Loucy (cell line): ENCODE results near the gene ALDH4A1.

ENCODE experiments used
- H2AFZ ChIP-seq: fragments of 200-600 bp; sonication (generic); 2 replicates; pipeline ENCODE4 v1.6.0; 2016; ENCODE audit warnings: antibody characterized with exemption, mild to moderate bottlenecking, low read length, moderate library complexity
- H3F3A ChIP-seq: fragments of 200-600 bp; 2 replicates; pipeline ENCODE4 v1.6.0; 2016; ENCODE audit warnings: antibody characterized with exemption, low read depth, mild to moderate bottlenecking
- H3K27me3 ChIP-seq: fragments of 200-600 bp; sonication (generic); 2 replicates; pipeline ENCODE4 v1.6.1; 2014; ENCODE audit warnings: low read length, mild to moderate bottlenecking; ENCODE audit not compliant: insufficient read depth, poor library complexity, severe bottlenecking
- H3K36me3 ChIP-seq: fragments of 200-600 bp; sonication (generic); 2 replicates; pipeline ENCODE4 v1.6.1; 2016; ENCODE audit warnings: low read length; ENCODE audit not compliant: insufficient read depth
- H3K4me1 ChIP-seq: fragments of 200-600 bp; sonication (generic); 2 replicates; pipeline ENCODE4 v1.5.1; 2014; ENCODE audit warnings: low read length, mild to moderate bottlenecking; ENCODE audit not compliant: insufficient read depth, poor library complexity, severe bottlenecking
- H3K4me2 ChIP-seq: fragments of 200-600 bp; sonication (generic); 2 replicates; pipeline ENCODE4 v1.6.0; 2014; ENCODE audit warnings: antibody characterized with exemption, low read length, low read depth, mild to moderate bottlenecking; ENCODE audit not compliant: poor library complexity, severe bottlenecking
- H3K4me3 ChIP-seq: fragments of 200-600 bp; sonication (generic); 2 replicates; pipeline ENCODE4 v1.5.1; 2014; ENCODE audit warnings: low read length, mild to moderate bottlenecking, mixed read lengths; ENCODE audit not compliant: poor library complexity, severe bottlenecking
- H3K79me2 ChIP-seq: fragments of 200-600 bp; sonication (generic); 2 replicates; pipeline ENCODE4 v1.6.1; 2014; ENCODE audit warnings: low read length; ENCODE audit not compliant: insufficient read depth
- H3K9ac ChIP-seq: fragments of 200-600 bp; sonication (generic); 2 replicates; pipeline ENCODE4 v1.6.0; 2014; ENCODE audit warnings: mild to moderate bottlenecking, low read depth, low read length, moderate library complexity; ENCODE audit not compliant: poor library complexity, severe bottlenecking
- H3K9me2 ChIP-seq: fragments of 200-600 bp; sonication (generic); replicated peaks from 2 replicates; pipeline ENCODE4 v1.6.1; 2016; ENCODE audit warnings: low read depth, low read length, mixed read lengths
- H3K9me3 ChIP-seq: fragments of 200-600 bp; sonication (generic); 2 replicates; pipeline ENCODE4 v1.6.1; 2014; ENCODE audit warnings: mild to moderate bottlenecking, antibody characterized with exemption, low read length, low read depth; ENCODE audit not compliant: insufficient read depth
- H4K20me1 ChIP-seq: fragments of 200-600 bp; sonication (generic); 2 replicates; pipeline ENCODE4 v1.6.0; 2014; ENCODE audit warnings: antibody characterized with exemption, low read length, mild to moderate bottlenecking; ENCODE audit not compliant: insufficient read depth, poor library complexity, severe bottlenecking
- CTCF ChIP-seq: fragments of 200-600 bp; sonication (generic); conservative IDR thresholded peaks from 2 replicates; pipeline ENCODE4 v1.5.1; 2014; ENCODE audit warnings: mild to moderate bottlenecking, antibody characterized with exemption, low read length
- EZH2phosphoT487 ChIP-seq: fragments of 200-600 bp; IDR thresholded peaks from 2 replicates; pipeline ENCODE4 v1.6.1; 2018; ENCODE audit warnings: antibody characterized with exemption, mild to moderate bottlenecking, moderate library complexity, borderline replicate concordance

ALDH4A1 gene

DNA sequence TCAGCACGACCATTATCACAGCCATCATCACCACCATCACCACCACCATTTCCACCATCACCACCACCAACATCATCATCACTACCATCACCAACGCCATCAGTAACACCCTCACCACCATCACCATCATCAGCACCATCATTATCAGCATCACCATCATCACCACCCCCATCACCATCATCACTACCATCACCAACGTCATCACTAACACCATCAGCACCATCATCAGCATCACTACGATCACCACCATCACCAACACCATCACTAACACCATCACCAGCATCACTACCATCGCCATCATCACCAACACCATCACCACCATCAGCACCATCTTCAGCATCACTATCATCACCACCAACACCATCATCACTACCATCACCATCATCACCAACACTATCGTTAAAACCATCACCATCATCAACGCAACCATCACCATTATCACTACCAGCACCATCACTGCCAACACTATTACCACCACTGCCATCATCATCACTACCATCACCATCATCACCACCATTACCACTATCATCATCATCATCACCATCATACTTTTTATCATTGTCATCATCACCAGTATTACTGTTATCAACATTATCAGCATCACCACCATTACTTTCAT lies 44.2 kb downstream of the ALDH4A1 start:
- Histone ChIP-seq H4K20me1 (no peaks in the 10 kb centered on the region), H3K79me2 (no peaks in the 10 kb centered on the region), H3K4me3 (no peak overlapping the region), H3K9ac (no peak overlapping the region), H3K27me3 (no peaks in the 10 kb centered on the region), H3K4me1 (peaks cover 3% of the 10 kb centered on the region), H3K4me2 (no peak overlapping the region), H3F3A (no peaks in the 10 kb centered on the region), H3K36me3 (no peaks in the 10 kb centered on the region), H2AFZ (no peak overlapping the region), H3K9me3 (no peaks in the 10 kb centered on the region), H3K9me2 (no peaks in the 10 kb centered on the region)
- TF ChIP-seq EZH2phosphoT487 (no peak), CTCF (no peak)

- TF ChIP-seq EZH2phosphoT487 (no peak), CTCF (no peak)
- Histone ChIP-seq H3K4me1 (no peaks in the 10 kb centered on the region), H3K4me3 (no peak overlapping the region), H3K79me2 (no peaks in the 10 kb centered on the region), H3F3A (no peaks in the 10 kb centered on the region), H3K9me2 (no peaks in the 10 kb centered on the region), H3K36me3 (no peaks in the 10 kb centered on the region), H4K20me1 (no peaks in the 10 kb centered on the region), H2AFZ (no peak overlapping the region), H3K27me3 (no peaks in the 10 kb centered on the region), H3K4me2 (no peak overlapping the region), H3K9ac (no peak overlapping the region), H3K9me3 (no peaks in the 10 kb centered on the region)
These were observed 45.9 kb downstream of the ALDH4A1 start for GRCh38 chr1:18856435-18856834.

DNA sequence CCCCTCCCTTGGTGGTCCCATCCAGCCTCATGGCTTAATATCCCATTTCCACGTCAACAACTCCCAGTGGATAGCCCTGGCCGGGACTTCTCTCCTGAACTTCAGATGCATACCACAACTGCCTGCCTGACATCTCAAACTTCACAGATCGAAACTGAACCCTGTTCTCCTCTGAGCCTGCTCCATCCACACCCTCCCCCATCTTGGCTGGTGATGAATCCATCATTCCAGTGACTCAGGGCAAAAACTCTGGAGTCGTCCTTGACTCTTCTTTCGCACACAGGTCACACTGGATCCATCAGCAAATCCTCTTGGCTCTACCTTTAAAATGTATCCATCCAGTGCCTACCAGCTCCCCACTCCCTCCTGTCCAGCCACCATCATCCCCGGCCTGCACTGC lies 46.8 kb downstream of the ALDH4A1 start:
- Histone ChIP-seq H4K20me1 (no peaks in the 10 kb centered on the region), H3K4me3 (no peak overlapping the region), H3F3A (no peaks in the 10 kb centered on the region), H3K4me2 (no peak overlapping the region), H3K79me2 (no peaks in the 10 kb centered on the region), H3K36me3 (no peaks in the 10 kb centered on the region), H3K9me3 (no peaks in the 10 kb centered on the region), H3K4me1 (no peaks in the 10 kb centered on the region), H3K27me3 (no peaks in the 10 kb centered on the region), H3K9ac (no peak overlapping the region), H3K9me2 (no peaks in the 10 kb centered on the region), H2AFZ (no peak overlapping the region)
- TF ChIP-seq CTCF = no peak
